HG03558 (cell line): ENCODE measurements around the gene AKAP8L.
"Not testable (repeated sequence)": the region's sequence is repeated elsewhere in the genome, so short reads cannot be mapped to it uniquely, and the experiment has no call there.

Experiments
- ATAC-seq: cut with Tn5 transposase; IDR thresholded peaks from one replicate; pipeline ENCODE4 v1.9.1; 2021; ENCODE audit warnings: moderate number of reproducible peaks; ENCODE audit not compliant: unreplicated experiment; ENCODE audit errors: extremely low read depth

AKAP8L gene

GRCh38 chr19:15365264-15365663 is 53.5 kb downstream of the AKAP8L start:
- no peak for ATAC-seq

GRCh38 chr19:15363791-15364190 is 55.0 kb downstream of the AKAP8L start:
- not testable (repeated sequence) for ATAC-seq

- not testable (repeated sequence) for ATAC-seq
Observed at GRCh38 chr19:15363048-15363447, 55.7 kb downstream of the AKAP8L start.

GRCh38 chr19:15360015-15360414 is 58.8 kb downstream of the AKAP8L start:
- ATAC-seq: not testable (repeated sequence)

GRCh38 chr19:15358918-15359317 is 59.9 kb downstream of the AKAP8L start:
- ATAC-seq: no peak

DNA sequence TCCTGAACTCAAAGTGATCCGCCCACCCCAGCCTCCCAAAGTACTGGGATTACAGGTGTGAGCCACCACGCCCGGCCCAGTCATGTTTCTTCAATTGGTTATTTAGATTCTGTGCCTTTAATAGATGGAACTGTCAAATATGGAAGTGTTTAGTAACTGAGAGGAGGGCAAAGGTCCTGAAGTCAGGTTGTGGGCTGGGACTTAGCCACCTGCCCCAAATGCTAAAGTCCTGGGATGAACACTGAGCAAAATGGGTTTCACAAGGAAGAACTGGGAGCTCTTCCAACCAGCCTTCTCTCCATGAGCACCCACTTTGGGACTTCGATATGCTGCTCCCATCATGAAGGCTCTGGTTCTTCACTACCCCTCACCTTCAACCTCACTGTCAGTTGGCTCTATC is 60.9 kb downstream of the AKAP8L start:
- ATAC-seq: no peak

- no peak for ATAC-seq
Observed at GRCh38 chr19:15354566-15355296, 64.1 kb downstream of the AKAP8L start.

DNA sequence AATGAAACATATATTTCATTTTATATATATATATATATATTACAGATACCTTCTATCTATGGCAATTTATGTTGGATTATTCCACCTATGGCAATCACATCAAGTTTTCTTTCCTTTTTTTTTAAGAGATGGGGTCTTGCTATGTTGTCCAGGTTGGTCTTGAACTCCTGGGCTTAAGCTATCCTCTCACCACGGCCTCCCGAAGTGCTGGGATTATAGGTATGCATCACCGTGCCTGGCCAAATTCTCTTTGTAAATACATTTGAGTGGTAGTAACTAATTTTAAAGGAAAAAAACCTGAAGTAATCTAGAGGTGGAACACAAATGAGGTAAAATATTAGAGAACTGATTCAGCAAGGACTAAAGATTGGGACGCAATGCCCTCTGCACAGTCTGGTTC is 64.9 kb downstream of the AKAP8L start:
- no peak for ATAC-seq

- ATAC-seq: not testable (repeated sequence)
Observed at GRCh38 chr19:15352535-15352934, 66.3 kb downstream of the AKAP8L start.

DNA sequence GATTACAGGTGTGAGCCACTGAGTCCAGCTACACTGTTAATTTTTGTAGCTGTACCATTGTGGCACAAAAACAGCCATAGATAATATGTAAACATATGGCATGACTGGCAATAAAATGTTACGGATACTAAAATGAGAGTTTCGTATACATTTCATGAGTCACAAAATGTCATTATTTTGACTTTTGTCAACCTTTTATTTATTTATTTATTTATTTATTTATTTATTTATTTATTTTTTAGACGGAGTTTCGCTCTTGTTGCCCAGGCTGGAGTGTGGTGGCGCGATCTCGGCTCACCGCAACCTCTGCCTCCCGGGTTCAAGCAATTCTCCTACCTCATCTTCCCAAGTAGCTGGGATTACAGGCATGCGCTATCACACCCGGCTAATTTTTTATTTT is 77.5 kb downstream of the AKAP8L start:
- not testable (repeated sequence) for ATAC-seq

- ATAC-seq: no peak
Observed at GRCh38 chr19:15340086-15340485, 78.7 kb downstream of the AKAP8L start.

DNA sequence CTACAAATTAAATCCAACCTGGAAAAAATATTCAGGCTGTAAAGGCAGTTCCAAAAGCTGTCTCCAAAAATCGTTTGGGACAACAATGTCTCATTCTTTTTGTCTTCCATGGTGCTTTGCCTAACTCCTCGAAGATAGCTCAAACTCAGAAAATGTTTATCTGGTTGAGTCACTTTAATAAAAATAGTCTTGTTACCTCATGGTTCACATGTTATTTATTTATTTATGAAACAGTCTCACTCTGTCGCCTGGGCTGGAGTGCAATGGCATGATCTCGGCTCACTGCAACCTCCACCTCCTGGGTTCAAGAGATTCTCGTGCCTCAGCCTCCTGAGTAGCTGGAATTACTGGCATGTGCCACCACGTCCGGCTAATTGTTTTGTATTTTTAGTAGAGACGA is 81.6 kb downstream of the AKAP8L start:
- no peak for ATAC-seq

DNA sequence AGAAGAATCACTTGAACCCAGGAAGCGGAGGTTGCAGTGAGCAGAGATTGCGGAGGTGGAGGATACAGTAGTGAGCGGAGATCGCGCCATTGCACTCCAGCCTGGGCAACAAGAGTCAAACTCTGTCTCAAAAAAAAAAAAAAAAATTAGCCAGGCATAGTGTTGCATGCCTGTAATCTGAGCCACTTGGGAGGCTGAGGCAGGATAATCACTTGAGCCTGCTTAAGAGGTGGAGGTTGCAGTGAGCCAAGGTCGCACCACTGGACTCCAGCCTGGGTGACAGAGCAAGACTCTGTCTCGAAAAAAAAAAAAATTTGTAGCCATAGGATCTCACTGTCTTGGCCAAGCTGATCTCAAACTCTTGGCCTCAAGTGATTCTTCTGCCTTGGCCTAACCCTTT is 82.8 kb downstream of the AKAP8L start:
- ATAC-seq: not testable (repeated sequence)

DNA sequence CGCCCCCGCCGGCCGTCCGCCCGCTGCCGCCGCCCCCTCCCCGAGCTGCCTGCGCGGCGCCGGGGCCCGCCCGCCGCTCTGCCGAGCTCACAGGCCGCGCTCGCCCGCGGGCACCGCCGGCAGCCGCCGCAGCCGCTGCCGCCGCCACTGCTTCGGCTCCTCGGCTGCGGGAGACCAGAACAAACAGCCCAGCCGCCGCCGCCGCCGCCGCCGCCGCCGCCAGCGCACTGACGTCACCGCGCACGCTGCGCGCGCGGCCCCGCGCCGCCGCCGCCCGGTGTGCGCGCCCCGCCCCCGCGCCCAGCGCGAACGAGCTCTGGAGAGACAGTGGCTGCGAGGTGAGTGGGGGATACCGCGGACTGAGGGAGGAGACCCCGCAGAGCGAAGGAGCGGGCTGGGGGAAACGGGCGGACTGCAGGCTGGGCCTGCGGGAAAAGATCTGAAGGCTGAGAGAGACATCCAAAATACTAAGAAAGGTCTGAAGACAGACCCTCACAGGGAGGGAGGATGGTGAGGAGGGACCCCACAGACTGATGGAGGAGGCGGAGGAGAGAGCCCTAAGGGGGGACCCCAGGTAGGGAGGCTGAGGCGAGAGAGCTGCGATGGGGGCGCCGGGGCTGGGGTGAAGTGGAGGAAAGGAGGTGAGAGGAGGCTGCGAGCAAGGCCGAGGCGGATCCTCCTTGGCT is 86.3 kb downstream of the AKAP8L start, which contains the start of gene BRD4:
TSS of gene BRD4 (minus strand) at position 229 of the 686 bp plus-strand sequence. CDS start 59,440 bp downstream, outside the sequence.
- ATAC-seq: no peak

DNA sequence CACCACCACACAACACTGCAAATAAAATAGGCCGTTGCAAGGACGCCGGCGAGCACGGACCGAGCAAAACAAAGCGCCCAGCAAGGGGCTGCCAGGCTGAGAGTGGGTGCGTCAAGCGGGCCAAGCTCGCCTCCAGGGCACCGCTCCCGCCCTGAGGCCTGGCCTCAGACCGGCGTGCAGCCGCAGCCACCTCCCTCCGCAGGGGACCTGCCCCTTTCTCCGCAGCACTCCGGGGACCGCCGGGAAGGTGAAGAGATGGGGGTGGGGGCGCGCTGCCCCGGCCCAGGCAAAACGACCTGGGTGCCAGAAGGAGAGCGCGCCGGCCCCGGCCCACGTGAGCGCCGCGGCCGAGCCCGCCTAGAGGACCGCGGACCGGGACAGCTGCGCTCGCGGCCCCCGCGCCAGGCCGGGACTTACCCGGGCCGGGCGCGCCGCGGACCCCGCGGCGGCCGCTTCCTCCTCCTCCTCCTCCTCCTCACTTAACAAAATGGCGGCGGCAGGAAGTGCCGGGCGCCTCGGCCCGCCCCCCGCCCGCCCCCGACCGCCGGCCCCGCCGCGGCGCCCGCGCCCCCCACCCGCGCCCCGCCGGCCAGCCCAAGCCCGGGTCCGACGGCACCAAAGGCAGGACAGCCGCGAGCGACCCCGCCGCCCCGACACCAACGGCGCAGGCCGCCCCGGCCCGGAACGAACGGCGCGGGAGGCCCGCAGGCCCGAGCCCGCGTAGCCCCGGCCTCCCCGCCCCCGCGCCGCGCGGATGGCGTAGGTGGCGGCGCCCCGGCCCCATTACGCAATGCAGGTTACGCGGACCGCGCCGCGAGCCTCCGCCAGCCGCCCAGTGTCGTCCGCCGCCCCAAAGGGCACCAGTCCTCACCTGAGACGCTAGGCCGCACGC is 87.1 kb downstream of the AKAP8L start:
- no peak for ATAC-seq

- ATAC-seq: no peak
Observed at GRCh38 chr19:15330801-15331418, 87.9 kb downstream of the AKAP8L start.
